GM21737 (cell line): ENCODE data around the gene CLIC3.
A peak's percentile ranks its signal among the peaks of the same experiment; 100 is the strongest.
"Not testable (repeated sequence)": the region's sequence is repeated elsewhere in the genome, so short reads cannot be mapped to it uniquely, and the experiment has no call there.

Experiments used
- ATAC-seq: cut with Tn5 transposase; IDR thresholded peaks from one replicate; pipeline ENCODE4 v1.9.1; 2021; ENCODE audit warnings: mild to moderate bottlenecking, moderate library complexity; ENCODE audit not compliant: unreplicated experiment

CLIC3 gene

DNA sequence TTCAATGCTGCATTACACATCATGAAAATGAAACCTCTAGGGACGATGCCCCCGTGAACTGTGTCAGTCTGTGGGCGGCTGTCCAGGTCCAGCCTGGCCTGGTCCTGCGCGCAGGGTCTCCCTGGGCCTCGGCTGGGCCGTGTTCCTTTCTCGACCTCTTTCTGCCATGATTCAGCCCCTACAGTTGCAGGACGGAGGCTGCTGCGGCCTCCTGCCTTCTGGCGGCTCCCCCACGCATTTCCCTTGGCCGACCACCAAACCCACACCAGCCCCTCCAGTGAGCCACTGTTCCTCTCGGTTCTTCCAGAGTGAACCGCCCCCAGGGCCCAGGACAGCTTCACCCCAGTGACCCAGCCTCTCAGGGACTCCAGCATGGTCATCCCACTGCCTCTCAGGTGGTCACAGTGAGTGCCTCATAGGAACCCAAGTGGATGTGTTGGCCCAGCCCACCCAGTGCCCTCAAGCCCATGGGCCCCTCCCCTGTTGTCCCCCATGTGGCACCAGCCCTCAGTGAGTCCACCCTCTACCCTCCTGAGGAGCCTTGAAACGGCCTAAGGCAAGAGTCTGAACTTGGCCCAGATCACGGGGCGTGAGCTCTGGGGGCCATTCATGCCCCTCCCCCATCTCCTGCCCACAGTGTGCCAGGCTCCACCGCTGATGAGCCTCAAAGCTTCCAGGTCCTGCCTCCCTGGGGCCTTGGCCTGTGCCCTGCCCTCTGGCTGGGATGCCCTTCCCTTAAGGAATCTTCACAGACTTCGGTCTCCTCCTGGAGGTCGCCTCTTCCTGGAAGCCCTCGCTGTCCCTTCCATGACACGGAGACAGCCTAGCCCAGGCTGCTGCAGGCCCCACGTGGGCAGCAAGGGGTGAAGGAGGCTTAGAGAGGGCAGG is 10.0 kb upstream of the CLIC3 start:
- ATAC-seq = no peak

DNA sequence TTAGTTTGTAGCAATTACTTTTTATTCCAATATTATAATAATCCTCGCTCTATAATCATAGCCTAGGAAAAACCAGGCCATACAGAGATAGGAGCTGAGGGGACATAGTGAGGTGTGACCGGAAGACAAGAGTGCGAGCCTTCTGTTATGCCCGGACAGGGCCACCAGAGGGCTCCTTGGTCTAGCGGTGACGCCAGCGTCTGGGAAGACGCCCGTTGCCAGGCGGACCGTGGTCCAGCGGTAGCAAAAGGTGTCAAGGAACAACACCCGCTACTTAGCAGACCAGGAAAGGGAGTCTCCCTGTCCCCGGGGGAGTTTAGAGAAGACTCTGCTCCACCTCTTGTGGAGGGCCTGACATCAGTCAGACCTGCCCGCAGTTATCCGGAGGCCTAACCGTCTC is 7.9 kb upstream of the CLIC3 start:
- ATAC-seq = not testable (repeated sequence)

DNA sequence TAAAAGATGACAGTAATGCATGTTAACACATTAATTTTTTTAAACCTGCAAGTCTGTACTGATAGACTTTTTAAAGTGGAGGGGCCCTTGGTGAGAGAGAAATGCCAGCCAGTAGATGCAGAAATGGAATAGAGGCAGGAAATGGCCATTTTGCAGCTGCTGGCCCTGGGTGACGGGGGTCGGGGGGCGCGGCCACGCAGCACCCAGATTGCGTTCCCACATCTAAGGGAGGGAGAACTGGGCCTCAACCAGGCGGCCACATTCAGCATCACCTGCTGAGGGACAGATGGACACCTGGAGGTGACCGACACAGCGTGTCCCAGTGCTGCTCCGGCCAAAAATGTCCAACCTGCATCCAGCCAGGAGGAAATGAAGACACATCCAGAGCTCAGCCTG is 6.3 kb upstream of the CLIC3 start:
- ATAC-seq = no peak

DNA sequence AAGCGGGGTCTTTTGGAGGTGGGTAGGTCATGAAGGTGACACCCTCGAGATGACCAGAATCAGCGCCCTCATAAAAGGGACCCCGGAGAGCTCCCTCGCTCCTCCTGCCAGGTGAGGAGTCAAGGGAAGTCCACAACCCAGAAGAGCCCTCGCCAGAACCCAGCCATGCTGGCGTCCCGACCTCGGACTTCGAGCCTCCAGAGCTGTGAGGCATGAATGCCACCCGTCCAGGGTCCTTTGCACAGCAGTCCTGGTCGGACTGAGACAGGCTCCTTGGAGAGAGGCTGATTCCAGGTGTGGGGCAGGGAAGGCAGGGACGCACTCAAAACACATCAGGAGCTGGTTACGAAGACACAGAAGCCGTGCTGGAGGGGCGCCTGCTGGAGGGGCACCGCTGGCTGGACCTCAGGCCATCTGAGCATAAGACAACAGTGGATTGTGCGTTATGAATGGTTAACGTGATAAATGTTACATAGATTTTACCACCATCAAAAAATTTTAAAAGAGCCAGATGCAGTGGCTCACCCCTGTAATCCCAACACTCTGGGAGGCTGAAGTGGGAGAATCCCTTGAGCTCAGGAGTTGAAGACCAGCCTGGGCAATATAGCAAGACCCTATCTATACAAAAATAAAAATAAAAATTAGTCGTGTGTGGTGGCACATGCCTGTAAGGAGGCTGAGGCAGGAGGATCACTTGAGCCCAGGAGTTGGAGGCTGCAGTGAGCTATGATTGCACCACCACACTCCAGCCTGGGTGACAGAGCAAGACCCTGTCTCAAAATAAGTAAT is 5.7 kb upstream of the CLIC3 start:
- no peak for ATAC-seq

DNA sequence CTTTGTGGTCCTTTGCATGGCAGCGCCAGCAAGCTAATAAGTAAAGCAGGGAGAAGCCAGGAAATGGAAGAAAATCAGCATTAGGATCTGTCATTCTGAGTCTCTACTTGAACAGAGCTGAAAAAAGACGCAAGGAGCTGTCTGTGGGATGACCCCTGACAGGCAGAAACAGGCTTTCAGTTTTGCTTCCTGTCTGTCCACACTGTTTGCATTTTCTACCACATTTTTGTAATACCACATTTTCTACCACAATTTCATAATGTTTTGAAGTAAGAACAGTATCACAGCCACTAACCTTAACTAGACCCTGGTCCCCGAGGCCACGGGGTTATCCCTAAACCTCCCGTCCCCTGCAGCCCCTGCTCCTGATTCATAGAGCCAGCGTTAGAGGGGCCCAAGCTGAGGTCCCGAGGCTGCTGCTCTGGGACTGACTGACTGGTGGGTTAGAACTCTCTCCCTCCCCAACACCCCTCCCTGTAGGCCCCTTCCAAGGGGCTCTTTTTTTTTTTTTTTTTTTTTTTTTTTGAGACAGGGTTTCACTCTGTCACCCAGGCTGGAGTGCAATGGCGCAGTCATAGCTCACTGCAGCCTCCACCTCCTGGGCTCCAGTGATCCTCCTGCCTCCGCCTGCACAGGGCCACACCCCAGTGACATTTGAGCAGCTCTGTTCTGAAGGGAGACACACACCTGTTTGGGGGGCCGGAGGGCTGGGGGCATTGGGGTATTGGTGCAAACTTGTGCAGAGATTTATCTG is 4.0 kb upstream of the CLIC3 start:
- peak; percentile 66 for ATAC-seq

DNA sequence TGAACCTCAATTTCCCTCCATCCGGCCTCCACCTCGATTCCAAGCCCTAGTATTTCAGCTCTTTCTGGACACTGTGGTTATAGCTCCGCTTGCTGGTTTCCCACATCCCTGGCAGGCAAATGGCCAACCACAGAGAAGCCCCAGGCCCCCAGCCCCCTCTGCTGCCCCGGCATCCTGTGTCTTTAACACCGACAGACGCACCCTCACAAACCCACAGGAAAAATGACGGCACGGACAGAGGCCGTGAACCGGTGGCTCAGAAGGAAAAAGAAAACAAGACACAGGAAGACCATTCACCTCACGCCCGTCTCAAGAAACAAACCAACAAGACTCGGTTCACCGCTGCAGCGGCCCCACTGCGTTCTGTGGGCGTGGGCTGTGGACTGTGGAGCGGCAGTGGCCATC is 1.5 kb upstream of the CLIC3 start:
- ATAC-seq = no peak

DNA sequence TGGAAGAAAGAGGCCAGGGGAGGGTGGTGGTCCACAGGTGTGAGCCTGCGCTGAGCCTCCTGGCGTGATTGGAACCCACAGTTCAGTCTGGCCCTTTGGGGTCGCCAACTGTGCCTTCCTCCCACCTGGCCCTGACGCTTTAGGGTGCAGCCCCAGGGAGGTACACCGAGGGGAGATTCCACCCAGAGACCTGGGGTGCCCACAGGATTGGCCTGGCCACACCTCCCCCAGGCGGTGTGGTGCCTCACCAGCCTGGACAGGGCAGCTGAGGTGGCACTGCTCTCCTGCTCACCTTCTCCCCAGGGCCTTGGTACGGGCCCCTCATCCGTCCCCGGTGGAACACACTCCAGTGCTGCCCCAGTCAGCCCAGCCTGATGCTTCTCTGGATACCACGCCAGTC is 1.0 kb upstream of the CLIC3 start:
- no peak for ATAC-seq

DNA sequence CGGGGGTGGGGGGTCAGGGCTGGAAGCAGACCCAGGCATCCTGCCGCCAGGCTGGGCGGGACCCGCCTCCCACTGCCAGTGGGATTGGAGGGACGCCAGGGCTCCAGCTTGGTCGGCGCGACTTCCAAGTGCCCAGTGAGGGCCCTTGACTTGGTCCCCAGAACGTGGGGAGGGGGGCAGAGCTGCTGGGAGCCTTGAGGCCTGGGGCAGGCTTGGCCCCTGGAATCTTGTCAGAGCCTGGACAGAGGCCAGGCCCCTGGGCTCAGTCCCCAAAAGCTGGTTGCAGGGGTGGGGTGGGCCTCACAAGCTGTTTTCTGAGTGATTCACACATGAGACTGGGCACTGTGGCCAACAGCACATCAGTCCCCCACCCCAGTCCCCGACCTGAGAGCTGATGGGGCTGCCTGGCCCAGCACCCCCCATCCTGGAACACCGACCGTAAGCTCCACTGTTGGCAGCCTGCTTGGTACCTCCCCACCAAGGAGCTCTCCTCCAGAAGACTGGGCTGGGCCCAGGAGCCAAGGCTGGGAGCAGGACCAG is 526 bp downstream of the CLIC3 start:
- ATAC-seq = no peak

DNA sequence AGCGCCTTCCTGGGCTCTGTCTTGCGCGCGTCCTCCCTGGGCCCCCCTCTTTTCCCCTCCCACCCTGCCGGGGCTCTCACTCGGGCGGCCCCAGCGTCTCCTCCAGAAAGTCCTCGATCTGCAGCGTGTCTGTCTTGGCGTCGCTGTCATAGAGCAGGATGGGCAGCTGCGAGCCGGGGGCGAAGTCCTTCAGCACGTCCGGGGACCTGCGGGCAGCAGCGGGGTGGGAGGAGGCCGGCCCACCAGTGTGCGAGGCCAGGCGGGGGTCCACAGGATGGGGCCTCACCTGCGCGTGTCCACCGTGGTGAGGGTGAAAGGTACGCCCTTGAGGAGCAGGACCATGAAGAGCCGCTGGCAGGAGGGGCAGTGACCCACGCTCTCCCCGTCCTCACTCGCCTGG is 1.0 kb downstream of the CLIC3 start:
- no peak for ATAC-seq

DNA sequence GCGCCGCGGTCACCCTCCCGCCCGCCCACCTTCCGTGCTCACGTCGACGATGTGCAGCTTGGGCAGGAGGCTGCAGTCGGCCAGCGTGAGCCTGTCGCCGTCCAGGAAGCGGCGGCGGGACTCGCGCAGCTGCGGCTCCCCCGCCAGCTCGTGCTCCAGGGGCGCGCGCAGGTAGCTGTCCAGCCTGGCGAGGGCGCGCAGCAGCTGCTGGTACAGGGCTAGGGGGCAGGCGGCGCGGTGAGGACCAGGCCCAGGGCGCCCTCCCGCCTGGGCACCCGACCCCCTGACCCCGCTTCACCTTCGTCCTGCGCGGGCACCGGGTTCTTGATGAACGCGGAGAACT is 1.5 kb downstream of the CLIC3 start:
- ATAC-seq = no peak

DNA sequence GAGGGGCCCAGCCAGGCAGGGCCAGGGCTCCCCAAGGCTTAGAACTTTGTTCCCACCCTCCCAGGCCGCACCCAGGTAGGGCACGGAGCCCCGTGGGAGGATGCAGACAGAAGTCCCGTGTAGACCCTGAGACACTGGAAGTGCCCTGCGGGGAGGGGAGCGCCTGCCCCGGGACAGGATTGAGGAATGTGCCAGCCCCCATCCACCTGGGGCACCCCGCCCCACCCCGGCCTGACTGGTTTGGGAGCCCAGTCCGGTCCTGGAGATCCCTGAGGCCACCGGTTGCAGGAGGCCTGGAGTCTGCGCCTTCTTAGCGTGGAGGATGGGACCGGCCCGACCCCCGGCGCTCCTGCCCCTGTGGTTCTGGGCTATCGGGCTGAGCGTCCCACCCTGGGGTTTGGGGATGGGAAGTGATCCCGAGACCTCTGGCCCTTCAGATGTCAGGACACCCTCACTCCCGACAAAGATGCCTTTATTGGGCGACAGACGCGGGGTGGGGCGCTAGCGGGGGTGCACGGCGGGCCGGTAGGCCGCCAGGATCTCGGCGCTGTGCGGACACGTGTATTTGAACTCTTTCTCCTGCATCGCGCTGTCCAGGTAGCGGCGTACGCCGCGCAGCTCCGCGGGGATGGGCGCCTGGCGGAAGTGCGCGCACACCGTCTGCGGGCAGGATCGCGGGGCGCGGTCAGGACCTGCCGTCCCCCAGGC is 2.0 kb downstream of the CLIC3 start:
- ATAC-seq = no peak

DNA sequence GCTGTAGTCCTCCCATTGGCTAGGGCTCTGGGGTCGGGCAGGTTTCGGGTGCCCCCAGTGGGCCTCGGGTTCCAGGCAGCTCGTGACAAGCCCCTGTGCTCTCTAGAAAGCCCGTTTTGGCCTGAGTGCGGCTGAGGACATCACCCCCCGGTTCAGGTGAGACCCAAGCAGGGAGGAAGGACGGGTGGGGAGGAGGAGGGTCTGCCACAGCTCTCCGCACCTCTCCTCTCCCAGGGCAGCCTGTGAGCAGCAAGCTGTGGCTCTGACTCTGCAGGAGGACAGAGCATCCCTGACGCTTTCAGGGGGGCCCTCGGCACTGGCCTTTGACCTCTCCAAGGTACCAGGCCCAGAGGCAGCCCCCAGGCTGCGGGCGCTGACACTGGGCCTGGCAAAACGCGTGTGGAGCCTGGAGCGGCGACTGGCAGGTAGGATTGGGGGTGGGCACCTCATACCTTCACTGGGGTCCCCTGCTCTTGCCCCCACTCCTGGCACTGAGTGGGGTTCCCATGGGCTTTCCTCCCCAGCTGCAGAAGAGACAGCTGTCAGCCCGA is 3.5 kb downstream of the CLIC3 start:
- no peak for ATAC-seq

DNA sequence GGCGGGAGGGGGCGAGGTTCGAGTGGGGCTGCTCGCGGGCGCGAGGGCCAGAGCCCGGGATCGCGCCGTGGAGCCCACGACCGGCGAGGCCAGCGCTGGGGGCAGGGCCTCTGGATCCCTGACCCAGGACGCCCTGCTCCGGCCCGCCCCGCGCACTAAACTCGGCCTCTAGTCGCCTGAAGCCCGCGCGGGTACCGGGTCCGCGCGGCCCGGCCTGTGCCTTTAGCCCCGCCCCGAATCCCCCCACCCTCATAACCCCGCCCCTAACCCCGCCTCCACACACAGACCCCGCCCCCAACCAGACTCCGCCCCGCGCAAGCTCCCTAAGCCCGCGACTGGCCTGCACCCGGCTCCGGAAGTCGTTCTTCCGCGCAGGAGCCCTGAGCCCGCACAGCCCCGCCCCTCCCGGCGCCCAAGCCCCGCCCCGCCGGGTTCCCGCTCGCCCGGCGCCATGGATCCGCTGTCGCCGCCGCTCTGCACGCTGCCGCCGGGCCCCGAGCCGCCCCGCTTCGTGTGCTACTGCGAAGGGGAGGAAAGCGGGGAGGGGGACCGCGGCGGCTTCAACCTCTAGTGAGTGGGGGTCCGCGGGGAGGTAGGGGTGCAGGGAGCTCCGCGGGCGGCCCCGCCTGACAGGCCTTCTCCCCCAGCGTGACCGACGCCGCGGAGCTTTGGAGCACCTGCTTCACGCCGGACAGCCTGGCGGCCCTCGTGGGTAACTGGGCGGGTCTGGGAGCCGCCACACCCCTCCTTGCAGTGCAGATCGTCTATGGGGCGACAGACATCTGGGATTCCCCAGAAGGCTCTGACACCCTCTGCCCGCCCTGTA is 4.2 kb downstream of the CLIC3 start, which contains the start of gene PAXX:
Gene PAXX, plus strand, starts transcription at position 430 of the 826 bp plus-strand sequence. Its CDS starts 22 bp downstream, at position 452.
- peak; percentile 76 for ATAC-seq

DNA sequence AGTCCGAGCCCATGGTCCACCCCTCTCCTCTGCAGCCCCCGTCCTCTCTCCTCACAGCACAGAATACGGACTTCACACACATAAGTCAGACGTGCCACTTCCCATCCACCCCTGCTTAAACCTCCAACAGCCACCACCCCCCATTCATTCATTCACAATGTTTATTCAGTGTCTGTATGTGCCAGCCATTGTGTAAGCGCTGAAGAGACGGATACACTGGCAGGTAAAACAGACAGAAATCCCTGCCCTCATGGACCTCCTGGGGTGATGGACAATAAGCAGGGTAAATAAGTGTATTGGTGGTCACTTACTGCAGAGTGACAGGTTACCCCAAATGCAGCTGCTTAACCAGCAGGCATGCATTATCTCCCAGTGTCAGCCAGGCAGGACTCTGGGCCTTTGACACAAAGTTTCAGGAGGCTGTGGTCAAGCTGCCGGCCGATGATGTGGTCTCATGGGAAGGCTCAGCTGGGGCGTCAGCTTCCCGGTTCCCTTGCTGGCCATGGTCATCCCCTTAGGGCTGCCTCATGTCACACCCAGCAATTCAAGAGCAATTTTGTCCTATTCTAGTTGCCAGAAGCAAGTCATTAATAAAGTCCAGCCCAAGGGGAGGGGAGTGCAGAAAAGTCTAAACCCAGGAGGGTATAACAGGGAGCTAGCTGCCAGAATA is 6.0 kb downstream of the CLIC3 start:
- no peak for ATAC-seq

DNA sequence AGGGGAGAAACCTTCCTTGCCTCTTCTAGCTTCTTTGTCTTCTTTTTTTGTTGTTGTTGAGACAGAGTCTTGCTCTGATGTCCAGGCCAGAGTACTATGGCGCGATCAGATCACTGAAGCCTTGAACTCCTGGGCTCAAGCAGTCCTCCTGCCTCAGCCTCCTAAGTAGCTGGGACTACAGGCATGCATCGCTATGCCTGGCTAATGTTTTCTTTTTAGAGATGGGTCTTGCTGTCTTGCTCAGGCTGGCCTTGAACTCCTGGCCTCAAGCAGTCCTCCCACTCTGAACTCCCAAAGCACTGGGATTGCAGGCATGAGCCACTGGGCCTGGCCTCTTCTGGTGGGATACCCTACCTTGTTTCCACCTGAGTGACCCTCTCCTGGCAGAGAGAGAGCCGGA is 7.5 kb downstream of the CLIC3 start:
- no peak for ATAC-seq

DNA sequence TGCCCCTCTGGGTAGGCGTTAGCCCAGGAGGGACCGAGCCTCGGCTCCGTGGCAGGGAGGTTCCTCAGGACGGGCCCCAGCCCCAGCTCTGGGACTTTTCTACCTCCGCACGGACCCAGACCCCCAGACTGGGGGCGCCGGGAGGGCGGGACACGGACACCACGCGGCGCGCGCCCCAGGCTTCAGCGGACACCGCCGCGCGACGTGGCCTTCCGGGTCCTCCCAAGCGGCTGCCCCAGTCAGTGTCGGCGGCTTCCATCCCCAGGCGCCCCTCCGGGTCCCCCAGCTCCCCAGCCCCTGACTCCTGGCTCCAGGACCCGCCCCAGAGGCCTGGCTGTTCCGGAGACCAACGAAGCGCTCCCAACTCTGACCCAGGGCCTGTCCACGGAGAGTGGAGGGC is 10.5 kb downstream of the CLIC3 start:
- no peak for ATAC-seq

DNA sequence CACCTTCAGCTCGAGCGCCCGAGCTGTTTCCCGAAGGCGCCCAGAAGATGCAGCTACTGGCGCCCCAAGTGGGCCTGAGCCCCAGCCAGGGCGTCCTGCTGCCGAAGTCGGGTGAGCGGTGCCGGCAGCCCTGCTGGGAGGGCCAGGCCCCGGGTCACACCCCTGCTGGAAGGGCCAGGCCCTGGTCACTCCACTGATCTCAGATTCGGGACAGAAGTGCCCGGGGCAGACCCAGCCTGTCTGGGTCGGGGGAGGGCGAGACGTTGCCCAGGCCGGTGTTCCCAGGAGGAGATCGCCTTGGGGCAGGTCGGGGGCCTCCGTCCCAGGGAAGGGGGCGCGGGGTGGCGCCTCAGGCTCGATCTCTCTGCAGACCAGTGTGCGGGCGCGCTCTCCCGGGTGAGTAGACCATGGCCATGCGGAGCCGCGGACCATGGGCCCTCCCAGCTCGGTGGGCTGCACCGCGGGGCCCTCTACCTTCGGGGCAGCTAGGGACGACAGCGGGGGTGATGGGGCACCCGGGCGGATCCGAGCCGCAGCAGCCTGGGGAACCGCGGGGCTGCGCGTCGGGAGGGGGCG is 11.3 kb downstream of the CLIC3 start:
- ATAC-seq = no peak

DNA sequence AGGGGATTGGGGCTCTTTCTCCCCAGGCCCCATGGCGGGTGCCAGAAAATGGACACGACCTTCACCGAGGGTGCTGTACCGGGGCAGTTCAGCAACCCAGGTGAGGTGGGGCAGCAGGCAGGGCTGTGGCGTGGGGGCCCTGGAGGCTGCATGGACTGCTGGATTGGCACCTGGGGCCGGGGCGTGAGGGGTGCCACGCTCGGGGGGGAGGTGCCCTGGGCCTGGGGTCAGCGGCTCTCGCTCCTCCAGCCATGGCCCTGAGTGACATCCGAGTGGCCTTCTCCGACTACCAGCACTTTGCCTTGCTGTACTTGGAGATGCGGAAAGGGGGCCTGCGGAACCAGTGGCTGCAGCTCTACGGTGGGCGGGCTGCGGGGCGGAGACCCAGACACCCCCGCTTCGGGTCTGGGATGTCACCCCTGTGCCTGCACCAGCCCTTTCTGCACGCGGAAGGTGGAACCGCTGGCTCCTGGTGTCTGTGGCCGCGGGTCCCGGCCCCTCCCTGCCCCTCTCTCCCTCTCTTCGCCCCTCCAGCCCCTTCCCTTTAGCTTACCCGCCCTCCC is 11.8 kb downstream of the CLIC3 start:
- no peak for ATAC-seq
